A673 (cell line): Measurements from ENCODE around the gene AURKA. TPM values are rescaled to one million over a fixed set of nuclear protein-coding genes. Genes with fewer than 3 reads are reported as not detected.
"Not testable (repeated sequence)": the region's sequence is repeated elsewhere in the genome, so short reads cannot be mapped to it uniquely, and the experiment has no call there.

Experiments used
- BruUV-seq: library from RNA; stranded (reverse); fragments of 400-500 nt; replicated peaks from 2 replicates; lab custom pipeline; 2021; lab: Mats Ljungman, UMichigan
- CTCF ChIA-PET: fragments of 300-600 bp; sonication (Branson Sonifier 250); formaldehyde crosslinking; loops from one replicate; lab custom pipeline; 2022; ENCODE audit warnings: antibody characterized with exemption; lab: Charles Lee
- POLR2A ChIA-PET: fragments of 300-600 bp; sonication (Branson Sonifier 250); formaldehyde crosslinking; loops from one replicate; lab custom pipeline; 2022; ENCODE audit warnings: antibody characterized with exemption; ENCODE audit not compliant: low non-redundant PET; lab: Charles Lee
- DNase-seq: peaks from one replicate; pipeline ENCODE4 v3.0.0-alpha.2; 2015; ENCODE audit warnings: low spot score
- H3K27ac ChIP-seq: fragments of 200-600 bp; sonication (generic); 2 replicates; pipeline ENCODE4 v1.5.1; 2016; ENCODE audit warnings: mixed run types, low read depth, mild to moderate bottlenecking, mixed read lengths, antibody characterized with exemption, low read length; ENCODE audit not compliant: poor library complexity, severe bottlenecking
- H3K27me3 ChIP-seq: fragments of 200-600 bp; sonication (generic); replicated peaks from 2 replicates; pipeline ENCODE4 v1.6.1; 2017; ENCODE audit warnings: mixed run types, low read depth, mild to moderate bottlenecking, mixed read lengths, antibody characterized with exemption, low read length; ENCODE audit not compliant: insufficient read depth, poor library complexity
- H3K36me3 ChIP-seq: fragments of 200-600 bp; sonication (generic); 2 replicates; pipeline ENCODE4 v1.6.1; 2016; ENCODE audit warnings: mixed run types, mild to moderate bottlenecking, mixed read lengths, antibody characterized with exemption, low read length; ENCODE audit not compliant: insufficient read depth, poor library complexity, severe bottlenecking
- H3K4me1 ChIP-seq: fragments of 200-600 bp; sonication (generic); 2 replicates; pipeline ENCODE4 v1.6.1; 2017; ENCODE audit warnings: mixed run types, mild to moderate bottlenecking, mixed read lengths, antibody characterized with exemption, low read length; ENCODE audit not compliant: insufficient read depth, poor library complexity, severe bottlenecking
- H3K4me3 ChIP-seq: fragments of 200-600 bp; sonication (generic); 2 replicates; pipeline ENCODE4 v1.5.1; 2016; ENCODE audit warnings: low read depth, mixed run types, mild to moderate bottlenecking, mixed read lengths, low read length; ENCODE audit not compliant: poor library complexity, severe bottlenecking
- H3K9me3 ChIP-seq: fragments of 200-600 bp; sonication (generic); 2 replicates; pipeline ENCODE4 v1.6.1; 2016; ENCODE audit warnings: mixed run types, low read depth, mild to moderate bottlenecking, mixed read lengths, antibody characterized with exemption, low read length; ENCODE audit not compliant: poor library complexity, severe bottlenecking
- EZH2 ChIP-seq: fragments of 200-600 bp; sonication (generic); IDR thresholded peaks from 2 replicates; pipeline ENCODE4 v1.6.1; 2017; ENCODE audit warnings: borderline replicate concordance, low read depth, mild to moderate bottlenecking, mixed read lengths, antibody characterized with exemption, low read length; ENCODE audit not compliant: poor library complexity, severe bottlenecking
- intact Hi-C: fragments of 100-400 bp; cut with micrococcal nuclease; formaldehyde crosslinking; loops from one replicate; pipeline ENCODE4 v1.10.0; 2022; ENCODE audit not compliant: unreplicated experiment
- total RNA-seq: library from RNA; stranded (reverse); gene quantifications from 2 replicates; pipeline ENCODE4 v1.2.3, GENCODE V29; 2021
- TF ChIP-seq, protein P1 (sequence below): fragments of 300-800, 200-600 bp; sonication (generic); conservative IDR thresholded peaks from 2 replicates; pipeline ENCODE4 v1.5.1; 2017; ENCODE audit warnings: low read depth, mild to moderate bottlenecking, antibody characterized with exemption, low read length, moderate library complexity, mixed read lengths

The AURKA gene
- total RNA-seq, 1 experiment from 2014 or later, result 105 TPM

DNA sequence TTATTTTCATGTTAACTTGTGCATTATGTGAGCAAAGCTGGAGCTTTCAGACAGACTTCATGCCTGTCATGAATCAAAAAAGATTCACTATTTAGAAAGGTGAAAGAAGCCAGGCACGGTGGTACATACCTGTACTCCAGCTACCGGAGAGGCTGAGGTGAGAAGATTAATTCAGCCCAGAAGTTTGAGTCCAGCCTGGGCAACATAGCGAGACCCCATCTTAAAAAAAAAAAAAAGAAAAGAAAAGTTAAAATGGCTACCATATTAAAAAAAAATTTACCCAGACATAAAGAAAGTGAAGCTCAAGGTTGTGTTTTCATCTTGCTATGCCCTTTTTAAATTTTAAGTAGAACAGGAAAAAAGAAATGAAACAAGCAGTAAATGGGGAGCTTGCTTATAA, 20.9 kb upstream of the AURKA start:
- ChIA-PET CTCF (no interaction called here), POLR2A (no interaction called here)
- Histone ChIP-seq H3K4me1 (no peaks in the 10 kb centered on the region), H3K27me3 (no peaks in the 10 kb centered on the region), H3K27ac (no peak overlapping the region), H3K9me3 (no peaks in the 10 kb centered on the region), H3K4me3 (no peak overlapping the region), H3K36me3 (peaks cover 1% of the 10 kb centered on the region)
- TF ChIP-seq EZH2, result no peak
- TF ChIP-seq, protein P1, sequence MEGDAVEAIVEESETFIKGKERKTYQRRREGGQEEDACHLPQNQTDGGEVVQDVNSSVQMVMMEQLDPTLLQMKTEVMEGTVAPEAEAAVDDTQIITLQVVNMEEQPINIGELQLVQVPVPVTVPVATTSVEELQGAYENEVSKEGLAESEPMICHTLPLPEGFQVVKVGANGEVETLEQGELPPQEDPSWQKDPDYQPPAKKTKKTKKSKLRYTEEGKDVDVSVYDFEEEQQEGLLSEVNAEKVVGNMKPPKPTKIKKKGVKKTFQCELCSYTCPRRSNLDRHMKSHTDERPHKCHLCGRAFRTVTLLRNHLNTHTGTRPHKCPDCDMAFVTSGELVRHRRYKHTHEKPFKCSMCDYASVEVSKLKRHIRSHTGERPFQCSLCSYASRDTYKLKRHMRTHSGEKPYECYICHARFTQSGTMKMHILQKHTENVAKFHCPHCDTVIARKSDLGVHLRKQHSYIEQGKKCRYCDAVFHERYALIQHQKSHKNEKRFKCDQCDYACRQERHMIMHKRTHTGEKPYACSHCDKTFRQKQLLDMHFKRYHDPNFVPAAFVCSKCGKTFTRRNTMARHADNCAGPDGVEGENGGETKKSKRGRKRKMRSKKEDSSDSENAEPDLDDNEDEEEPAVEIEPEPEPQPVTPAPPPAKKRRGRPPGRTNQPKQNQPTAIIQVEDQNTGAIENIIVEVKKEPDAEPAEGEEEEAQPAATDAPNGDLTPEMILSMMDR, result no peak
- intact Hi-C loops, result no loop called here
- DNase-seq, result no peak
- BruUV-seq, result no TSS peak

DNA sequence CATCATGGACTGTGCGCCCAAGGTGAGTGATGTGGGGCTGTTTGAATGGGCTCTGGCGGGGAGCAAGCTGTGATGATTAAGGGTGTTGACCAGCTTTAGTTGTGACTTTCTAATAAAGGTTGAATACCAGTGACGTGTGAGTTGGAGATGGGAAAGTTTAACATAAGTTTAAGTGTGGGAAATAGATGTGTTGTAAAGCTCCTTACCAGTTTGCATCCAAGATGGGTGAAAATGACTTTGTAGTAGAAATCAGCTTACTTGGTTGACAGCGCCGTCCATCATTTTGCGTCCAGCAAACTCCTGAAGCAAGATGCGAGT, 20.4 kb upstream of the AURKA start:
- Histone ChIP-seq H3K4me3 (no peak overlapping the region), H3K9me3 (no peaks in the 10 kb centered on the region), H3K36me3 (peaks cover 6% of the 10 kb centered on the region), H3K27me3 (no peaks in the 10 kb centered on the region), H3K4me1 (no peaks in the 10 kb centered on the region), H3K27ac (no peak overlapping the region)
- DNase-seq, result no peak
- TF ChIP-seq, protein P1, result no peak
- TF ChIP-seq EZH2, result no peak
- CTCF ChIA-PET, result no interaction called here
- BruUV-seq, result no TSS peak
- POLR2A ChIA-PET, result no interaction called here
- intact Hi-C loops, result no loop called here

DNA sequence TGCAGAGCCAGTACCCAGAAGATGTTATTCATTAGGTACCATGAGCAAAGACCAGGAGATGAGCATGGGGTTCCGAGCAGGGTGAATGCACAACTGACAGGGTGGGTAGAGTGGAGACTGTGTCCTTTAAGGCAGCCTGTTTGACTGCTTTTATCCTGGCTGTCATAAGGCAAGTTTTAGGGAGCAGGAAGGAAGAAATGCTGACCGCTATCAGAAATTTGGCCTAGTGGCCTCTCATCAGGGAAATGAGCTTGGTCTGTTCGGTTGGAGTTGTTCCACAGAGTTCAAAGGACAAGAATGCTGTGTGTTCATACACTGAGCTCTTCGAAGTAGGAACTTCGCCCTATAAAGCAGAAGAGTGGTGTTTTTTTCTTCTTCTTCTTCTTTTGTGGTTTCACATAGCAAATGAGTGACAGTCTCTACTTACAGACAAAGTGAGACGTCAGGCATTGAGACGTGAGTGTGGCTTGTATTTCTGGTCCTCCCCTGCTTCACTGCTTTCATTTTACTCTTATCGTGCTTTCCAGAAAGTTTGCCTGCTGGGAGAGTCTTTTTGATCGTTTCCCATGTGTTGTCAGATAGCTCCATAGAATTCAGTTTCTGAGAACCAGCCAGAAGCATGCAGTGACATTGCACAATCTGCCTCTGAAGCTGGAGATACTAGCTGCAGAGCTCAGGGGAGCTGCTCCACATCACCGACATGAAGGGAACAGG, 19.9 kb upstream of the AURKA start, which contains the start of gene CASS4:
TSS of gene CASS4 (plus strand) at position 502 of the 714 bp plus-strand sequence. CDS start at position 701, 199 bp downstream.
- Histone ChIP-seq H3K9me3 (no peaks in the 10 kb centered on the region), H3K4me3 (no peak within 1 kb of the TSS), H3K27ac (no peak within 1 kb of the TSS), H3K36me3 (peaks cover 12% of the 10 kb centered on the region), H3K4me1 (no peaks in the 10 kb centered on the region), H3K27me3 (no peaks in the 10 kb centered on the region)
- no peak for DNase-seq
- intact Hi-C loops, result no loop called here
- ChIA-PET POLR2A (no interaction called here), CTCF (no interaction called here)
- TF ChIP-seq, protein P1, result no peak
- TF ChIP-seq EZH2, result no peak
- BruUV-seq, result no TSS peak

DNA sequence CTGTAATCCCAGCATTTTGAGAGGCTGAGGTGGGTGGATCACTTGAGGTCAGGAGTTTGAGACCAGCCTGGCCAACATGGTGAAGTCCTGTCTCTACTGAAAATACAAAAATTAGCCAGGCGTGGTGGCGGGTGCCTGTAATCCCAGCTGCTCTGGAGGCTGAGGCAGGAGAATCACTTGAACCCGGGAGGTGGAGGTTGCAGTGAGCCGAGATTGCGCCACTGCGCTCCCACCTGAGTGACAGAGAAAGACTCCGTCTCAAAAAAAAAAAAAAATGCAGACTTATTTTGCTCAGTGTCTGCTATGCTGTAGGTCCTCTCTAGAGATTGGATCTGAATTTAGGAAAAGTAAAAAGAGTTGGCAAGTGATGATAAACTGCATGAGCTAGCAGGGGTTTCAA, 19.3 kb upstream of the AURKA start:
- POLR2A ChIA-PET, BruUV-seq, H3K4me3 ChIP-seq, H3K27ac ChIP-seq, intact Hi-C loops, H3K4me1 ChIP-seq, DNase-seq, H3K9me3 ChIP-seq, CTCF ChIA-PET, H3K27me3 ChIP-seq: not testable (repeated sequence)
- H3K36me3 ChIP-seq, result peaks cover 18% of the 10 kb centered on the region
